KMS-11 (cell line): ENCODE results near the gene BRPF1.

Experiments
- H2AFZ ChIP-seq: fragments of 200-600 bp; sonication (generic); 2 replicates; pipeline ENCODE4 v1.6.1; 2016; ENCODE audit warnings: antibody characterized with exemption, mixed run types, low read depth
- H3K27ac ChIP-seq: fragments of 200-600 bp; sonication (generic); 2 replicates; pipeline ENCODE4 v1.6.1; 2016; ENCODE audit warnings: mild to moderate bottlenecking, mixed run types
- H3K27me3 ChIP-seq: fragments of 200-600 bp; sonication (generic); 2 replicates; pipeline ENCODE4 v1.6.1; 2017; ENCODE audit warnings: mild to moderate bottlenecking, low read depth, mixed run types, moderate library complexity; ENCODE audit not compliant: insufficient read depth
- H3K36me3 ChIP-seq: fragments of 200-600 bp; sonication (generic); 2 replicates; pipeline ENCODE4 v1.6.1; 2017; ENCODE audit warnings: mild to moderate bottlenecking, mixed run types; ENCODE audit not compliant: insufficient read depth
- H3K4me1 ChIP-seq: fragments of 200-600 bp; sonication (generic); 2 replicates; pipeline ENCODE4 v1.6.1; 2016; ENCODE audit warnings: mild to moderate bottlenecking, low read depth, mixed run types; ENCODE audit not compliant: poor library complexity, severe bottlenecking
- H3K4me2 ChIP-seq: fragments of 200-600 bp; sonication (generic); 2 replicates; pipeline ENCODE4 v1.7.0; 2016; ENCODE audit warnings: mild to moderate bottlenecking, mixed run types
- H3K4me3 ChIP-seq: fragments of 200-600 bp; sonication (generic); IDR thresholded peaks from 2 replicates; pipeline ENCODE4 v1.6.1; 2017; ENCODE audit warnings: low read depth, low read length, mixed read lengths; ENCODE audit not compliant: insufficient read depth
- H3K79me2 ChIP-seq: fragments of 200-600 bp; sonication (generic); 2 replicates; pipeline ENCODE4 v1.6.1; 2016; ENCODE audit warnings: low read depth, mixed run types; ENCODE audit not compliant: insufficient read depth
- H3K9ac ChIP-seq: fragments of 200-600 bp; sonication (generic); 2 replicates; pipeline ENCODE4 v1.6.1; 2016; ENCODE audit warnings: mild to moderate bottlenecking, mixed run types
- H4K20me1 ChIP-seq: fragments of 200-600 bp; sonication (generic); 2 replicates; pipeline ENCODE4 v1.6.1; 2016; ENCODE audit warnings: mild to moderate bottlenecking, mixed run types; ENCODE audit not compliant: insufficient read depth
- CTCF ChIP-seq: fragments of 200-600 bp; sonication (generic); conservative IDR thresholded peaks from 2 replicates; pipeline ENCODE4 v1.6.1; 2017; ENCODE audit warnings: low read depth, mild to moderate bottlenecking, antibody characterized with exemption, low read length, moderate library complexity, mixed read lengths

The BRPF1 gene

GRCh38 chr3:9715764-9716437 lies 15.6 kb upstream of the BRPF1 start:
- no peak for TF ChIP-seq CTCF
- Histone ChIP-seq H3K4me1 (no peaks in the 10 kb centered on the region), H2AFZ (no peak overlapping the region)

GRCh38 chr3:9716801-9717555 lies 14.6 kb upstream of the BRPF1 start:
- no peaks in the 10 kb centered on the region for H3K79me2 ChIP-seq
- no peak overlapping the region for H3K4me2 ChIP-seq
- H3K27me3 ChIP-seq, result no peaks in the 10 kb centered on the region
- no peaks in the 10 kb centered on the region for H4K20me1 ChIP-seq
- H3K27ac ChIP-seq, result no peak overlapping the region
- H3K4me3 ChIP-seq, result no peak overlapping the region
- TF ChIP-seq CTCF, result no peak
- H3K9ac ChIP-seq, result no peak overlapping the region
- no peak overlapping the region for H2AFZ ChIP-seq
- no peaks in the 10 kb centered on the region for H3K36me3 ChIP-seq
- H3K4me1 ChIP-seq, result no peaks in the 10 kb centered on the region

More at GRCh38 chr3:9715764-9716437, 15.6 kb upstream of the BRPF1 start:
- Histone ChIP-seq H3K4me3 (no peak overlapping the region), H3K27me3 (no peaks in the 10 kb centered on the region), H3K79me2 (no peaks in the 10 kb centered on the region), H3K36me3 (no peaks in the 10 kb centered on the region), H3K9ac (no peak overlapping the region), H4K20me1 (no peaks in the 10 kb centered on the region), H3K4me2 (no peak overlapping the region), H3K27ac (no peak overlapping the region)

- Histone ChIP-seq H3K4me2 (no peak overlapping the region), H3K9ac (no peak overlapping the region), H2AFZ (no peak overlapping the region), H4K20me1 (no peaks in the 10 kb centered on the region), H3K27ac (no peak overlapping the region), H3K36me3 (no peaks in the 10 kb centered on the region), H3K4me3 (no peak overlapping the region), H3K79me2 (no peaks in the 10 kb centered on the region), H3K4me1 (no peaks in the 10 kb centered on the region), H3K27me3 (no peaks in the 10 kb centered on the region)
- TF ChIP-seq CTCF, result no peak
These were observed 14.0 kb upstream of the BRPF1 start for GRCh38 chr3:9717563-9717962.

GRCh38 chr3:9718118-9718517 lies 13.4 kb upstream of the BRPF1 start:
- Histone ChIP-seq H2AFZ (no peak overlapping the region), H3K4me1 (no peaks in the 10 kb centered on the region), H3K79me2 (no peaks in the 10 kb centered on the region), H3K9ac (no peak overlapping the region), H4K20me1 (no peaks in the 10 kb centered on the region), H3K4me3 (no peak overlapping the region), H3K27ac (no peak overlapping the region), H3K4me2 (no peak overlapping the region), H3K36me3 (no peaks in the 10 kb centered on the region), H3K27me3 (no peaks in the 10 kb centered on the region)
- TF ChIP-seq CTCF, result no peak
